WI38 (cell line): ENCODE results near the gene ABCD2.

Experiments
- H3K4me3 ChIP-seq: 2 replicates; pipeline ENCODE4 v1.5.1; 2011; ENCODE audit warnings: low read depth, mild to moderate bottlenecking, control low read depth, low read length
- CTCF ChIP-seq: IDR thresholded peaks from 2 replicates; pipeline ENCODE4 v1.5.1; 2012; ENCODE audit warnings: low read depth, mild to moderate bottlenecking, control low read depth, low read length

ABCD2 gene

GRCh38 chr12:39595928-39596327 is 23.7 kb downstream of the ABCD2 start:
- H3K4me3 ChIP-seq = no peak overlapping the region
- TF ChIP-seq CTCF = no peak

- TF ChIP-seq CTCF = no peak
Measured at GRCh38 chr12:39592295-39592694, 27.3 kb downstream of the ABCD2 start.

GRCh38 chr12:39588348-39588747 is 31.3 kb downstream of the ABCD2 start:
- TF ChIP-seq CTCF = no peak
- H3K4me3 ChIP-seq = no peak overlapping the region

More at GRCh38 chr12:39592295-39592694, 27.3 kb downstream of the ABCD2 start:
- H3K4me3 ChIP-seq = no peak overlapping the region

- no peak overlapping the region for H3K4me3 ChIP-seq
- no peak for TF ChIP-seq CTCF
Measured at GRCh38 chr12:39587225-39587624, 32.4 kb downstream of the ABCD2 start.

- no peak for TF ChIP-seq CTCF
- no peak overlapping the region for H3K4me3 ChIP-seq
Measured at GRCh38 chr12:39586816-39587215, 32.8 kb downstream of the ABCD2 start.

GRCh38 chr12:39581592-39581991 is 38.0 kb downstream of the ABCD2 start:
- no peak for TF ChIP-seq CTCF
- H3K4me3 ChIP-seq = no peak overlapping the region

- H3K4me3 ChIP-seq = no peak overlapping the region
- no peak for TF ChIP-seq CTCF
Measured at GRCh38 chr12:39575498-39575875, 44.1 kb downstream of the ABCD2 start.
